GM18505 (cell line): Measurements from ENCODE around the gene TTLL12.

Experiments used
- ATAC-seq: cut with Tn5 transposase; IDR thresholded peaks from one replicate; pipeline ENCODE4 v1.9.1; 2021; ENCODE audit not compliant: unreplicated experiment
- POLR2A ChIP-seq: IDR thresholded peaks from 4 replicates; pipeline ENCODE4 v1.6.1; 2011; ENCODE audit warnings: borderline replicate concordance; ENCODE audit not compliant: insufficient read depth, insufficient read length; ENCODE audit errors: extremely low read depth

Gene TTLL12

GRCh38 chr22:43198936-43199335, 12.0 kb upstream of the TTLL12 start:
- TF ChIP-seq POLR2A, result no peak
- no peak for ATAC-seq

GRCh38 chr22:43198126-43198525, 11.2 kb upstream of the TTLL12 start:
- no peak for TF ChIP-seq POLR2A
- ATAC-seq, result no peak

- TF ChIP-seq POLR2A, result no peak
- ATAC-seq, result no peak
Measured at GRCh38 chr22:43197271-43197941, 10.5 kb upstream of the TTLL12 start.

GRCh38 chr22:43191831-43192230, 4.9 kb upstream of the TTLL12 start:
- no peak for ATAC-seq
- TF ChIP-seq POLR2A, result no peak

- TF ChIP-seq POLR2A, result no peak
- ATAC-seq, result no peak
Measured at GRCh38 chr22:43188829-43189545, 2.1 kb upstream of the TTLL12 start.

- peak; percentile 99 for TF ChIP-seq POLR2A
- peak; percentile 79 for ATAC-seq
Measured at GRCh38 chr22:43187171-43188099, 501 bp upstream of the TTLL12 start.

- ATAC-seq, result no peak
- no peak for TF ChIP-seq POLR2A
Measured at GRCh38 chr22:43185860-43186261, 1.1 kb downstream of the TTLL12 start.

GRCh38 chr22:43183496-43184277, 3.2 kb downstream of the TTLL12 start:
- no peak for TF ChIP-seq POLR2A
- ATAC-seq, result no peak

- TF ChIP-seq POLR2A, result no peak
- ATAC-seq, result no peak
Measured at GRCh38 chr22:43182726-43183125, 4.2 kb downstream of the TTLL12 start.

GRCh38 chr22:43182118-43182517, 4.8 kb downstream of the TTLL12 start:
- ATAC-seq, result no peak
- TF ChIP-seq POLR2A, result no peak

GRCh38 chr22:43181321-43182076, 5.4 kb downstream of the TTLL12 start:
- TF ChIP-seq POLR2A, result no peak
- ATAC-seq, result no peak

- no peak for ATAC-seq
- no peak for TF ChIP-seq POLR2A
Measured at GRCh38 chr22:43180670-43181069, 6.3 kb downstream of the TTLL12 start.
